Stimulated activated CD4-positive, alpha-beta T cell treated with anti-CD3 and anti-CD28 coated beads, Interleukin-2, amount 100 ng/mL, for 48 hours (primary cell): ENCODE measurements around the gene ATP8B1.
"Not testable (repeated sequence)": the region's sequence is repeated elsewhere in the genome, so short reads cannot be mapped to it uniquely, and the experiment has no call there.

ENCODE experiments used
- DNase-seq, 2 donors: peaks; one replicate each; pipeline ENCODE4 v3.0.0-alpha.2; 2020

ATP8B1 gene

DNA sequence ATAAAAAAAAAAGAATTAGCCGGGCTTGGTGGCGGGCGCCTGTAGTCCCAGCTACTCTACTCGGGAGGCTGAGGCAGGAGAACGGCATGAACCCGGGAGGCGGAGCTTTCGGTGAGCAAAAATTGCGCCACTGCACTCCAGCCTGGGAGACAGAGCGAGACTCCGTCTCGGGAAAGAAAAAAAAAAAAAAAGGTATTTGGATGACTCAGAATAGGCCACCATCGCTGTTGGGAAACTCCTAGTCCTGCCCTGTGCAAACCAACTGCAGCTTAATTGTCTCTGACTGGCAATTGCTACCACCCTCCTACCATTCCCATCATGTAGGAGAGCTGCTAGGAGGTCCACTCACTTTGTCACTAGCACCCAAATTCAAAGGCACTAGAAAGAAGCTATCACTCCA is 43.5 kb downstream of the ATP8B1 start:
- no peak for DNase-seq

DNA sequence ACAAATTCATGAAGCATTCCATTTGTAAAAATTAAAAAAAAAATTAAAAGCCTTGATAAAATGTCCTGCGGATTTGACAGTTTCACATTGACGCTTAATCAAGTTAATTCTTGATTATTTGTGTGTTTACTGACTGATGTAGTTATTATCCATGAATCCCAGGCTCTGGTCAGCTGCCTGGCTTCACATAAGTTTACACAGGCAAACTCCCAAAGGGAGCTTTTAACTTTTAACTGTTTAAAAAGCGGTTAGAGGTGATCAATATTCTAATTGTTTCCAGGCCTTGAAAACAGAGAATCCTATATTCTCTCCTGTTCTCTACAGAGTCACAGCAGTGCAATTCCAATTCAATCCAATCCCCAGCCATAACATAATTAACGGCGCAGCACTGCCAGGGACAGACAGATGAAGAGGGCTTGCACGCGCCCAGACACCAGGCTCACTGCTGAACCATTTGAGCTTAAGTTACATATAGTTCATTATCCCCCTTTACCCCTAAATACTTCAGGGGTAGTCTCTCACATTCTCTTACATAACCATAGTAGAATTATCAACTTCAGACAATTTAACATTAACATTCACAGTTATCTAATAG is 47.5 kb downstream of the ATP8B1 start:
- DNase-seq = no peak

DNA sequence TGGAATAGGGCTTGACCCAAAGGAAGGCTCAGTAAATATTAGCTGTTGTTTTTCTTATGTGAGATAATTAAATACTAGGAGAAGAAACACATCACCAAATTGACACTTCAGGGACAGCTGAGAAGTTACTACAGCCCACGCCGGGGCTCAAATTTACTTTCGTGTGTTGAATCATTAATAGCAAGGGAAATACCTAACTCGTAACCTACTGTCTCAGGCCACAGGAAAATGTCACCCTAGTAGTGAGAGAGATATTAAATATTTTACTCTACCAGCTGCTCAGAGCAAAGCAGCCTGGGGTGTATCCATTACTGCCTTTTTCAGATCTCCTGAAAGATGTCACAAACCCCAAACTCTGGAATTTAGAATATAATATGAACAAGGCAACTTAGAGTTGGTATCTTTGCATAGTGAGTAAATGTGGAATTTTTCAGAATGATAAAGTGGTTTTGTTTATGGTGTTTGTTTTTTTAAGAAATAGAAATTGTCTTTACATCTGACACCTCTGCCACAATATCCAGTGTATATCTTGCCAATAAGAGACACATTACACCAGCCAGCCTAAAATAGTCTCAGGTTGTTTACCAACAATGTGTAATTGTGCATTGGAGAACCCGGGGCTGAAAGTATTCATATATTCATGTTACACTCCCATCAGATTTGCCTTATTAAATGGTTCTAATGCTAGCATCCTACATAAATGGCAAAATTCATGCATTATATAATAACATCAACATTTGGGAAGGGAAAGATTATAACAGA is 48.4 kb downstream of the ATP8B1 start:
- DNase-seq = no peak

GRCh38 chr18:57753063-57753462 is 50.1 kb downstream of the ATP8B1 start:
- DNase-seq = no peak

- no peak for DNase-seq
Measured at GRCh38 chr18:57749604-57749970, 53.5 kb downstream of the ATP8B1 start.

GRCh38 chr18:57748770-57749603 is 54.1 kb downstream of the ATP8B1 start:
- no peak for DNase-seq

- no peak for DNase-seq
Measured at GRCh38 chr18:57747809-57748680, 55.1 kb downstream of the ATP8B1 start.

- no peak for DNase-seq
Measured at GRCh38 chr18:57744211-57744694, 58.9 kb downstream of the ATP8B1 start.

GRCh38 chr18:57743008-57743407 is 60.1 kb downstream of the ATP8B1 start:
- DNase-seq = no peak

GRCh38 chr18:57741273-57741672 is 61.8 kb downstream of the ATP8B1 start:
- DNase-seq = no peak

- DNase-seq = no peak
Measured at GRCh38 chr18:57738078-57738477, 65.0 kb downstream of the ATP8B1 start.

DNA sequence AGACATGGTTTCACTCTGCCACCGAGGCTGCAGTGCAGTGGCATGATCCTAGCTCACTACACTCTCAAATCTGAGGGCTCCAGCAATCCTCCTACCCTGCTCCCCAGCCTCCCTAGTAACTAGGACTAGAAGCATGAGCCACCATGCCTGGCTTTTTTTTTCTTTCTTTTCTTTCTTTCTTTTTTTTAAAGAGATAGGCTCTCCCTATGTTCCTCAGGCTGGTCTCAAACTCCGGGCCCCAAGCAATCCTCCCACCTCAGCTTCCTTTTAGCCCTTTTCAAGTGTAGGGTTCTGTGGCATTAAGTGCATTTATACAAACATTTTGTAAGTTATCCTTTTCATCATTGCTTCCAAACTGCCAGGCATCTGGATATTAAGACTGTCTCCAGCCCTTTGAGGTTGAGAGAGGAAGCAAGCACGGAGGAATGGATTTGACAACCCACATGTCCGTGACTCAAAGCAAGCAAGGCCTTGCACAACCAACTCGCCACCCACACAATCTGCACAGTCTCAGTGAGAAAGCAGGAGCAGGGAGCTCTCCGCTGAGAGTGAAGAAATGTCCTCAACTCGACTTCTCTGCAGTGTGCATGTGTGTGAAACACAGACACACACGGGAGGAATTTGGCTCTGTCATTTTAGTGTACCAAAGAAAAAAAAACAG is 65.6 kb downstream of the ATP8B1 start:
- no peak for DNase-seq

DNA sequence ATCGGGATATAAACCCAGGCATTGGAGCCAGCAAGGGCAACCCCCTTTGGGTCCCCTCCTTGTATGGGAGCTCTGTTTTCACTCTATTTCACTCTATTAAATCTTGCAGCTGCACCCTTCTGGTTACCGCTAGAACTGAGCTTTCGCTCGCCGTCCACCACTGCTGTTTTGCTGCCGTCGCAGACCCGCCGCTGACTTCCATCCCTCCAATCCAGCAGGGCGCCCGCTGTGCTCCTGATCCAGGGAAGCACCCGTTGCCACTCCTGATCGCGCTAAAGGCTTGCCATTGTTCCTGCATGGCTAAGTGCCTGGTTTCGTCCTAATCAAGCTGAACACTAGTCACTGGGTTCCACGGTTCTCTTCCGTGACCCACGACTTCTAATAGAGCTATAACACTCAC is 68.1 kb downstream of the ATP8B1 start:
- not testable (repeated sequence) for DNase-seq

GRCh38 chr18:57733861-57734260 is 69.3 kb downstream of the ATP8B1 start:
- DNase-seq = no peak

- DNase-seq = no peak
Measured at GRCh38 chr18:57730146-57730545, 73.0 kb downstream of the ATP8B1 start.

GRCh38 chr18:57728941-57729511 is 74.1 kb downstream of the ATP8B1 start:
- no peak for DNase-seq

DNA sequence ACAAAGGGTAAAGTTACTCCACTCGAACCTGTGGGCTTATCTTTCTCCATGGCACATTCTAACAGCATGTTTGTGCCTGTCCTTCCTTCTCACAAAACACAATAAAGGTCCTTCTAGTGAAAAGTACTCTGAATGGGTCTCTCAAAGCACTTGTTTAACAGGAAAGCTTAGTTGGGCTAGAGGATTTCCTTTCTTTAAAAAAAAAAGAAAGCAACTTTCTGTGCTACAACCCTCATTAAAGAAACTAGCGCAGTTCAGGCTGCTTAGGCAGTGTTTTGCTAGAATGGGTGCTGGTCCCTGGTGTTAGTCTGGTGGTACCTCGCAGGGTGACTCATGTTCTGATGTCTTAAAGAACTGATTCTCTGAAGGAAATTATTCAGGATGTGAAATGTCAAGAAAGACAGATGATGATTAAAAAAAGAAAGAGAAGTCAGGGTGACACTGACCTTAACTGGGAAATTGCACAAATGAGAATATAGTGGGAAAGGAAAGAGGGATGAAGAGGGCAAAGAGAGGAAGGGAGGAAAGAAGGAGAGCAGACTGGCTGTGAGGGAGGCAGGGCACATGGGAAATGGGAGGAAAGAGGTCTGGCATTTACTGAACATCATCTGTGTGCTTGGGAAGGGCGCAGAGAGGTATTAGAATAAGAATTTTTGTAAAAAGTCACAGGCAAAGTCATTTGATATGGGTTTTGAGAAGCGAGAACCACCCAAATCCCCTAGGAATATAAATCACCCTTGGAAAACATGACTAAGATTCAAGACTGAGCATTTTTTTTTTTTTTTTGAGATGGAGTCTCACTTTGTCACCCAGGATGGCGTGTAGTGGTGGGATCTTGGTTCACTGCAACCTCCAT is 74.9 kb downstream of the ATP8B1 start:
- DNase-seq = no peak

GRCh38 chr18:57719211-57719935 is 83.7 kb downstream of the ATP8B1 start:
- DNase-seq = not testable (repeated sequence)

DNA sequence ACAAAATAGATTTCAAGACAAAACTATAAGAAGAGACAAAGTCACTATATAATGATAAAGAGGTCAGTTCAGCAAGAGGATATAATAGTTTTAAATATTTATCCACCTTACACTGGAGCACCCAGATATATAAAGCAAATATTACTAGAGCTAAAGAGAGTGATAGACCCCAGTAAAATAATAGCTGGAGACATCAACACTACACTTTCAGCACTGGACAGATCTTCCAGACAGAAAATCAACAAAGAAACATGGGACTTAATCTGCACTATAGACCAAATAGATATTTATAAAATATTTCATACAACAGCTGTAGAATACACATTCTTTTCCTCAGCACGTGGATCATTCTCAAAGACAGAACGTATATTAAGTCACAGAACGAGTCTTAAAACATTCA is 86.6 kb downstream of the ATP8B1 start:
- DNase-seq = no peak

- no peak for DNase-seq
Measured at GRCh38 chr18:57715671-57716070, 87.4 kb downstream of the ATP8B1 start.
